ENCODE results near the gene DDO. TPM values are rescaled to one million over a fixed set of nuclear protein-coding genes. Genes with fewer than 3 reads are reported as not detected.

Gene DDO
- total and polyA plus RNA-seq, 2 donors (not counting 3 experiments of a cell fraction or from before 2014, with no cell fraction given) = not detected

DNA sequence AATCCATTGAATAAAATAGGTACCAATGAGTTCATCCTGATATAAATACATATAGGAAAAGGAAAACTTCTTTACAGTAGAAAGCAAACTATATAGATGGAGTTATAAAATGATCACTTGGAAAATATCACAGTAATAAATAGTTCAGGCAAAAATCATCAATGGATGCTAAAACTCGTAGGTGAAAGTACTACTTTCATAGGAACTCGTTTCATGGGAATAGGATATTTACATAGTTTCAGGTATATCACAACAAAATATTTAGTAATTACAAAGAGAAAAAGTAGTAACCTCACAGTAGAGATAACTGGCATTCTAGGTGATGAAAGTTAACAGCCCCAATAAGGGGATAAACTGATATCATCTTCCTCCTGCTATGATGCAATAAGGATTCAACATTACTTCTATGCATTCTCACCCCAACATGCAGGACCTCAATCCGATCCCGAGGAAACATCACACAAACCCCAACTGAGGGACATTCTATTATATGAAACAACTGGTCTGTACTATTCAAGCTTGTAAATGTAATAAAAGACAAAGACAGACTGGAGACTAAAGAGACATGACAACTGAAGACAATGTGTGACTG, 13.7 kb downstream of the DDO start:
- intact Hi-C loops (cut with micrococcal nuclease) = no loop called here

DNA sequence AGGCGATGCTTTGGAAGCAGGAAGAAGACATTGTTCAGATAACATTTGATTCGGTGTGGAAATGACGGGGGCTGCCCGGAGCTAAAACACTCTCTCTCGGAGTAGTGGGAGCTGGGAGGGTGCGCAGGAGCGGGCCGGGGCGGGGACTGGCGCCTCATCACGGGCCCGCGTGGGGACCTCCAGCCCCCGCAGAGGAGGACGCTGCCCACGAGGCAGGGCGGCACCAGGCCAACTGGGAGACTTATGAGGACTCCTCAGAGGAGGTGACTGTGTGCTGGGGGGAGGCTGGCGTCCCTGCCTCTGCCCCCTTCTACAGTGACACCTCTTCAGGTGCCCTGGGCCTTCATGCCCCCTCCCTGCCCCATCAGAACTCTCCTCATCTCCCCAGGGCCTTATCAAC, 15.2 kb downstream of the DDO start:
- peak overlapping the region; percentile 3 for H3K9ac ChIP-seq (replicated peaks; ENCODE audit: extremely low read depth, insufficient read depth, low read length)

More for the DNA sequence above, 13.7 kb downstream of the DDO start:
- CTCF ChIA-PET = interaction anchor here (1.2 kb wide), 1 partner anchor 9 kb away, joined by 3 read pairs; no protein-coding TSS in a partner anchor
- H3K27ac ChIP-seq (ENCODE audit: insufficient read depth, low read depth, low read length) = no peak overlapping the region
- no peaks in the 10 kb centered on the region for H3K9me1 ChIP-seq (replicated peaks; ENCODE audit: control insufficient read depth, extremely low read depth, insufficient read depth, low read length)
- BruUV-seq (replicated peaks) = no TSS peak
- peaks cover 15% of the 10 kb centered on the region for H3K4me1 ChIP-seq (ENCODE audit: control insufficient read depth, extremely low read depth, insufficient read depth, low read length)
- H3K4me3 ChIP-seq (replicated peaks in 1 of 3; ENCODE audit: insufficient read depth in 1 of 3, low read depth in 1 of 3, low read length in 3 of 3) = no peak overlapping the region
- FAIRE-seq = no peak
- no peak overlapping the region for H3K9ac ChIP-seq (replicated peaks; ENCODE audit: extremely low read depth, insufficient read depth, low read length)
- no peaks in the 10 kb centered on the region for H3K79me2 ChIP-seq (ENCODE audit: control insufficient read depth, insufficient read depth, low read length)
- H4K20me1 ChIP-seq (replicated peaks; ENCODE audit: control insufficient read depth, extremely low read depth, insufficient read depth, low read length) = no peaks in the 10 kb centered on the region
- H3K4me2 ChIP-seq (ENCODE audit: insufficient read depth, low read length) = no peak overlapping the region
- no peak for DNase-seq (ENCODE audit: low read depth, low spot score)
- H3K36me3 ChIP-seq (ENCODE audit: control insufficient read depth in 2 of 2, extremely low read depth in 1 of 2, insufficient read depth in 2 of 2, low read length in 2 of 2) = no peaks in the 10 kb centered on the region
- H2AFZ ChIP-seq (ENCODE audit: low read depth, low read length) = no peak overlapping the region
- TF ChIP-seq EZH2 (IDR thresholded peaks at IDR 0.05; ENCODE audit: borderline replicate concordance, low read depth, low read length, severe bottlenecking) (no peak), GATA2 (IDR thresholded peaks at IDR 0.05; ENCODE audit: insufficient read depth, insufficient read length, low read depth, low read length) (no peak)
- H3K27me3 ChIP-seq (ENCODE audit: control insufficient read depth in 2 of 2, insufficient read depth in 2 of 2, low read length in 2 of 2) = peaks cover under 1 to 5% of the 10 kb centered on the region in 2 experiments
- POLR2A ChIA-PET = no interaction called here
- no peaks in the 10 kb centered on the region for H3K9me3 ChIP-seq (replicated peaks; ENCODE audit: control insufficient read depth, insufficient read depth, low read length)
- dilution Hi-C loops (cut with MboI; ENCODE audit: extremely low pct_ligation_motif_present, low sequenced_read_pairs) = no loop called here

More for the DNA sequence above, 15.2 kb downstream of the DDO start:
- dilution Hi-C loops (cut with MboI; ENCODE audit: extremely low pct_ligation_motif_present, low sequenced_read_pairs) (no loop called here), intact Hi-C loops (cut with micrococcal nuclease) (no loop called here)
- Histone ChIP-seq H3K4me2 (ENCODE audit: insufficient read depth, low read length) (peak overlapping the region; percentile 77), H3K27me3 (ENCODE audit: control insufficient read depth in 2 of 2, insufficient read depth in 2 of 2, low read length in 2 of 2) (peaks cover 0 to 2% of the 10 kb centered on the region in 2 experiments), H4K20me1 (replicated peaks; ENCODE audit: control insufficient read depth, extremely low read depth, insufficient read depth, low read length) (no peaks in the 10 kb centered on the region), H3K79me2 (ENCODE audit: control insufficient read depth, insufficient read depth, low read length) (no peaks in the 10 kb centered on the region), H3K9me1 (replicated peaks; ENCODE audit: control insufficient read depth, extremely low read depth, insufficient read depth, low read length) (no peaks in the 10 kb centered on the region), H3K9me3 (replicated peaks; ENCODE audit: control insufficient read depth, insufficient read depth, low read length) (no peaks in the 10 kb centered on the region), H3K27ac (ENCODE audit: insufficient read depth, low read depth, low read length) (no peak overlapping the region), H3K4me1 (ENCODE audit: control insufficient read depth, extremely low read depth, insufficient read depth, low read length) (peaks cover 15% of the 10 kb centered on the region), H2AFZ (ENCODE audit: low read depth, low read length) (peak overlapping the region; percentile 90), H3K36me3 (ENCODE audit: control insufficient read depth in 2 of 2, extremely low read depth in 1 of 2, insufficient read depth in 2 of 2, low read length in 2 of 2) (no peaks in the 10 kb centered on the region), H3K4me3 (replicated peaks in 1 of 3; ENCODE audit: insufficient read depth in 1 of 3, low read depth in 1 of 3, low read length in 3 of 3) (peak overlapping the region in 2 of 3 experiments; percentile 14 to 32)
- ChIA-PET POLR2A (no interaction called here), CTCF (no interaction called here)
- BruUV-seq (replicated peaks) = no TSS peak
- no peak for FAIRE-seq
- no peak for TF ChIP-seq POLR2AphosphoS5 (IDR thresholded peaks at IDR 0.05; ENCODE audit: insufficient read depth, low read depth, low read length)
- TF ChIP-seq GATA2 (IDR thresholded peaks at IDR 0.05; ENCODE audit: insufficient read depth, insufficient read length, low read depth, low read length) = no peak
- no peak for TF ChIP-seq POLR2A (IDR thresholded peaks at IDR 0.05; ENCODE audit: low read depth, low read length)
- TF ChIP-seq, protein P1, sequence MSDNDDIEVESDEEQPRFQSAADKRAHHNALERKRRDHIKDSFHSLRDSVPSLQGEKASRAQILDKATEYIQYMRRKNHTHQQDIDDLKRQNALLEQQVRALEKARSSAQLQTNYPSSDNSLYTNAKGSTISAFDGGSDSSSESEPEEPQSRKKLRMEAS (IDR thresholded peaks at IDR 0.05; ENCODE audit: insufficient read depth, insufficient read length) = no peak
- TF ChIP-seq, protein P2, sequence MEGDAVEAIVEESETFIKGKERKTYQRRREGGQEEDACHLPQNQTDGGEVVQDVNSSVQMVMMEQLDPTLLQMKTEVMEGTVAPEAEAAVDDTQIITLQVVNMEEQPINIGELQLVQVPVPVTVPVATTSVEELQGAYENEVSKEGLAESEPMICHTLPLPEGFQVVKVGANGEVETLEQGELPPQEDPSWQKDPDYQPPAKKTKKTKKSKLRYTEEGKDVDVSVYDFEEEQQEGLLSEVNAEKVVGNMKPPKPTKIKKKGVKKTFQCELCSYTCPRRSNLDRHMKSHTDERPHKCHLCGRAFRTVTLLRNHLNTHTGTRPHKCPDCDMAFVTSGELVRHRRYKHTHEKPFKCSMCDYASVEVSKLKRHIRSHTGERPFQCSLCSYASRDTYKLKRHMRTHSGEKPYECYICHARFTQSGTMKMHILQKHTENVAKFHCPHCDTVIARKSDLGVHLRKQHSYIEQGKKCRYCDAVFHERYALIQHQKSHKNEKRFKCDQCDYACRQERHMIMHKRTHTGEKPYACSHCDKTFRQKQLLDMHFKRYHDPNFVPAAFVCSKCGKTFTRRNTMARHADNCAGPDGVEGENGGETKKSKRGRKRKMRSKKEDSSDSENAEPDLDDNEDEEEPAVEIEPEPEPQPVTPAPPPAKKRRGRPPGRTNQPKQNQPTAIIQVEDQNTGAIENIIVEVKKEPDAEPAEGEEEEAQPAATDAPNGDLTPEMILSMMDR (IDR thresholded peaks at IDR 0.05; ENCODE audit: extremely low read depth in 1 of 2, insufficient read depth in 1 of 2, low read depth in 1 of 2, low read length in 2 of 2) = no peak
- TF ChIP-seq EZH2 (IDR thresholded peaks at IDR 0.05; ENCODE audit: borderline replicate concordance, low read depth, low read length, severe bottlenecking) = no peak
- TF ChIP-seq MYC (IDR thresholded peaks at IDR 0.05; ENCODE audit: low read depth, low read length) = no peak
- TF ChIP-seq JUN (IDR thresholded peaks at IDR 0.05; ENCODE audit: borderline replicate concordance, insufficient read depth, insufficient read length, low read depth) = no peak
- TF ChIP-seq FOS (IDR thresholded peaks at IDR 0.05; ENCODE audit: borderline replicate concordance, insufficient read depth, low read length) = no peak
- DNase-seq (ENCODE audit: low read depth, low spot score) = no peak
